SW 1271 (cell line): ENCODE data around the gene ANKRD23.
"Not testable (repeated sequence)": the region's sequence is repeated elsewhere in the genome, so short reads cannot be mapped to it uniquely, and the experiment has no call there.

Experiments
- DNase-seq, 2 experiments: peaks; one replicate each; lab custom pipeline; 2025; lab: John Stamatoyannopoulos, UW

Gene ANKRD23

GRCh38 chr2:96863575-96864342 is 19.9 kb upstream of the ANKRD23 start:
- DNase-seq, result no peak

- not testable (repeated sequence) for DNase-seq
Observed at GRCh38 chr2:96863056-96863455, 19.2 kb upstream of the ANKRD23 start.

GRCh38 chr2:96861074-96861473 is 17.3 kb upstream of the ANKRD23 start:
- no peak for DNase-seq

GRCh38 chr2:96860065-96861029 is 16.5 kb upstream of the ANKRD23 start:
- no peak for DNase-seq

- DNase-seq, result no peak
Observed at GRCh38 chr2:96859681-96860064, 15.9 kb upstream of the ANKRD23 start.

GRCh38 chr2:96859099-96859649 is 15.4 kb upstream of the ANKRD23 start:
- DNase-seq, result no peak

- peak; percentile 92 to 97 for DNase-seq
Observed at GRCh38 chr2:96857667-96858372, 14.0 kb upstream of the ANKRD23 start, which contains the start of gene ANKRD39. TSS of gene ANKRD39 (minus strand) at chr2:96858016. CDS start at chr2:96857987, 29 bp downstream.

GRCh38 chr2:96856776-96857666 is 13.2 kb upstream of the ANKRD23 start:
- DNase-seq, result peak in 1 of 2 experiments; percentile 13

GRCh38 chr2:96853321-96853720 is 9.5 kb upstream of the ANKRD23 start:
- DNase-seq, result no peak

GRCh38 chr2:96852667-96853066 is 8.8 kb upstream of the ANKRD23 start:
- no peak for DNase-seq

GRCh38 chr2:96848264-96848663 is 4.4 kb upstream of the ANKRD23 start:
- no peak for DNase-seq

- DNase-seq, result no peak
Observed at GRCh38 chr2:96847586-96847985, 3.8 kb upstream of the ANKRD23 start.

- no peak for DNase-seq
Observed at GRCh38 chr2:96846825-96847224, 3.0 kb upstream of the ANKRD23 start.

- no peak for DNase-seq
Observed at GRCh38 chr2:96844405-96844808, 586 bp upstream of the ANKRD23 start.

- no peak for DNase-seq
Observed at GRCh38 chr2:96842600-96842999, 1.2 kb downstream of the ANKRD23 start.

GRCh38 chr2:96841701-96842495 is 1.9 kb downstream of the ANKRD23 start:
- no peak for DNase-seq

- no peak for DNase-seq
Observed at GRCh38 chr2:96839875-96840850, 3.7 kb downstream of the ANKRD23 start.

- DNase-seq, result no peak
Observed at GRCh38 chr2:96839293-96839874, 4.4 kb downstream of the ANKRD23 start.
